HG03442 (cell line): ENCODE measurements around the gene SMURF2.
"Not testable (repeated sequence)": the region's sequence is repeated elsewhere in the genome, so short reads cannot be mapped to it uniquely, and the experiment has no call there.

Experiments
- ATAC-seq: cut with Tn5 transposase; IDR thresholded peaks from one replicate; pipeline ENCODE4 v1.9.1; 2021; ENCODE audit warnings: mild to moderate bottlenecking, moderate library complexity; ENCODE audit not compliant: unreplicated experiment

Gene SMURF2

GRCh38 chr17:64599187-64599676 lies 62.9 kb downstream of the SMURF2 start:
- no peak for ATAC-seq

- no peak for ATAC-seq
These were observed 63.4 kb downstream of the SMURF2 start for GRCh38 chr17:64598672-64599071.

GRCh38 chr17:64596988-64597387 lies 65.1 kb downstream of the SMURF2 start:
- ATAC-seq = no peak

GRCh38 chr17:64596439-64596838 lies 65.7 kb downstream of the SMURF2 start:
- ATAC-seq = no peak

GRCh38 chr17:64591944-64592343 lies 70.2 kb downstream of the SMURF2 start:
- no peak for ATAC-seq

DNA sequence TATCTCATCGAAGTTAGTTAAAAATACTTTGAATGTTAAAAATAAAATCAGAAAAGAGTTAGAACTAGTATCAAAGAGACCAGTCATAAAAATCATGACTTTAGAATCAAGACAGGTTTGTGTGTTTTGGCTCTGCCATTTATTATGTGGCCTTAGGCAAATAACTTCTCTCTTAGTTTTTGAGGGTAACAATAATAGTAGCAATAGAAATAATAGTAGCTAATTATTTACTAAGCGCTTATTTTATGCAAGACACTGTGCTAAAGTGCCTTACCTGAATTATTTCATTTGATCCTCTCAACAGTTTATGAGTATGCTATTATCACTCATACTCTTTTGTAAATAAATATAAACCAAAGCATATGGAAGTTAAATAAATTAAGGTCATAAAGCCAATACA lies 77.0 kb downstream of the SMURF2 start:
- no peak for ATAC-seq

DNA sequence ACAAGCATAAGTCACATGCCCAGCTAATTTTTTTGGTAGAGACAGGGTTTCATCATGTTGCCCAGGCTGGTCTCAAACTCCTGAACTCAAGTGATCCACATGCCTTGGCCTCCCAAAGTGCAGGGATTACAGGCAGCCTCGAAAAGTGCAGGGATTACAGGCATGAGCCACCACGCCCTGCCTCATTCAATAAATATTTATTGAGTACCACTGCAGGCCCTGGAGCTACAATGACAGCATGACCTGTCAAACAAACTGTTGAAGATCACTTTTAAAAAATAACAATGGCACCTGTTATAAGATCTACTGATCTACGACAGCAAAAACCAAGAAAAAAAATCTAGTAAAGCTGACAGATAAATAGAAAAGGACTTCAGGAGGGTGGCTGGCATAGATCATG lies 79.1 kb downstream of the SMURF2 start:
- ATAC-seq = no peak

GRCh38 chr17:64580384-64581315 lies 81.5 kb downstream of the SMURF2 start:
- ATAC-seq = no peak

DNA sequence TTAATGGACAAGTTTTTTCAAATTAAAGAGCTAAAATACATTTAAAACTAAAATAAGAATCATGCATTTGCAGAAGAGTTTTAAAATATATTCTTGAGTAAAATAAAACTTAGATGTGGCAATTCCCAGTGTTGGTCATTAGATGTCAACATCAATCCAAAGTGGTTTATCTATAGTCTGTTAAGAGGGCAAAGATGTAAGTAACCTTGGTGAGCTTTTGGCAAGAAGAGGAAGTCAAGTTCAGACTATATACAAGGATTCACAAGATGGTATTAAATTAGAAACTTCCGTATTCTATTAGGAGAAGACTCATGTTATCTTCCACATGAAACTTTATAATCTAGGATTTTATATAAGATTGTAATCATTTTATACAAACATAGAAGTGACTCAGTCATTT lies 82.2 kb downstream of the SMURF2 start:
- no peak for ATAC-seq

DNA sequence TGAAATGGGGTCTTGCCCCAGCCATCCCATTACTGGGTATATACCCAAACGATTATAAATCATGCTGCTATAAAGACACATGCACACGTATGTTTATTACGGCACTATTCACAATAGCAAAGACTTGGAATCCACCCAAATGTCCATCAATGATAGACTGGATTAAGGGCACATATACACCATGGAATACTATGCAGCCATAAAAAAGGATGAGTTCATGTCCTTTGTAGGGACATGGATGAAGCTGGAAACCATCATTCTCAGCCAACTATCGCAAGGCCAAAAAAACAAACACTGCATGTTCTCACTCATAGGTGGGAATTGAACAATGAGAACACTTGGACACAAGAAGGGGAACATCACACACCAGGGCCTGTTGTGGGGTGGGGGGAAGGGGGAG lies 85.1 kb downstream of the SMURF2 start:
- not testable (repeated sequence) for ATAC-seq

DNA sequence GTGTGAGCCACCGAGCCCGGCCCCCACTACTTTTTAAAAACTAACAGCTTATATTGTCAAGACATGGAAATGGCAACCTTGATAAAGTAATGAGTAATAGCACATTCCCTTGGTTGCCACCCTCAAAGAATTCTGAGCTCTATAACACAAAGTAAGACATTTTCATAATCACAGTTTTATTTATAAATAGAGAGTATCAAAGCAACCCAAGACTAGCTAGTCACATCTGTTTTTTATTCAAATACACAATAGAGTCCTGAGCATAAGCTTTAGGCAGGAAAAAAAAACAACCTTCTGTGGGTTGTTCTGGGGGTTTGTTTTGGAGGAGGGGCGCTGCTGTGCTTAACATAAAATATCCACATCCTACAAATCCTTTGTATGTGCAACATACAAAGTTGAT lies 86.7 kb downstream of the SMURF2 start:
- ATAC-seq = no peak

GRCh38 chr17:64574646-64575045 lies 87.5 kb downstream of the SMURF2 start:
- ATAC-seq = no peak

DNA sequence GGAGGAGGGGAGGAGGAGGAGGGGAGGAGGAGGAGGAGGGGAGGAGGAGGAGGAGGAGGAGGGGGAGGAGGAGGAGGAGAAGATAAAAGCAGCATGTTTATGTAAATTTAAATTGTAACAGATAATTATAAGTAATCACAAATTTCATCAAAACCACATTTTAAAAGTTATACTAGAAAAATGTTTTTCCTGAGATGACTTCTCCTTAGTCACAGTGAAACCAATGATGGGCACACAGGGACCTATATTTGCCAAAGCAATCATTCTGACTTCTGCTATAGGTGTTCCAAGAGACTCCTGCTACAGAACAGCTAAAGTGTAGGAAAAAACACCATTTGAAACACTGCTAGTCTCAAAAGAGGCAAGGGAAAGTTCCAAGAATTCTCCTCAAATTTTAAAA lies 88.9 kb downstream of the SMURF2 start:
- ATAC-seq = no peak

DNA sequence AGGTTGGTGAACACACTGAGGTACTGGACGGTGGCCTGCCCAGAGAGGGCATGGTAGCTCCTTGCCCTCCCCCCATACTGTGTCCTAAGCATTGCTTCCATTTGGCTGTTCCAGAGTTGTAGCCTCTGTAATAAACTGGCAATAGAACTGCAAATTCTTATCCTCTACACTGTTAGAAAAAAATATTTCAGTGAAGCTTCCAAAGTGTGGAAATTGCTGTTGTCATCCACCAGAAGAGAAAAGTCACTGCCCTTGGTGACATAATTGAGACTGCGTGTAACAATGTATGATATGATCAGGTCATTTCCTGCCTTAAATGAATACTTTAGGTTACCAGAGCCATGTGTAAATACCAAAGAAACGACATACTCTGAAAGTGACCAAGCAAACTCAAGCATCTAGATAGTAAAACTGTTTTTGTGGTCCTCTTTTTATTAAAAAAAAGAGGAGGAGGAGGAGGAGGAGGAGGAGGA lies 89.4 kb downstream of the SMURF2 start:
- no peak for ATAC-seq

- ATAC-seq = no peak
These were observed 90.4 kb downstream of the SMURF2 start for GRCh38 chr17:64571746-64572145.

DNA sequence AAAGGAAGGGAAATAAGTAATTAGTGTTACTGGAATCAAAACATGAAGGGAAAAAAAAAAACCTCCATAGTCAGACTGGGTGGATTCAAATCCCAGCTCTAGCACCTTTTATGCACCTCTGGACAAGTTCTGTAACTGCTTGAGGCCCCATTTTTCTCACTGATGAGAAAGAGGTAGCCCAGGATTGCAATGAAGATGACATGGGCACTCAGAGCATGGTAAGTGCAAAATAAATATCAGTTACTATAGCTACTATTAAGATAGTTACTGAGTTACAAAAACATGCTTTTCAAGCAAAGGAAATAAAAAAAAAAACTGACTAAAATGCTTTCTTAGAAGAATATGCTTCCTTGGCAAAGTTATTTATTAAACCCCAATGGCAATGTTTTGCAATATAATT lies 96.5 kb downstream of the SMURF2 start:
- no peak for ATAC-seq

GRCh38 chr17:64564098-64564497 lies 98.0 kb downstream of the SMURF2 start:
- no peak for ATAC-seq

GRCh38 chr17:64555281-64555680 lies 106.8 kb downstream of the SMURF2 start:
- no peak for ATAC-seq

GRCh38 chr17:64554028-64554637 lies 108.0 kb downstream of the SMURF2 start:
- no peak for ATAC-seq

GRCh38 chr17:64551461-64551860 lies 110.6 kb downstream of the SMURF2 start:
- ATAC-seq = no peak

- no peak for ATAC-seq
These were observed 114.8 kb downstream of the SMURF2 start for GRCh38 chr17:64547319-64547718.

DNA sequence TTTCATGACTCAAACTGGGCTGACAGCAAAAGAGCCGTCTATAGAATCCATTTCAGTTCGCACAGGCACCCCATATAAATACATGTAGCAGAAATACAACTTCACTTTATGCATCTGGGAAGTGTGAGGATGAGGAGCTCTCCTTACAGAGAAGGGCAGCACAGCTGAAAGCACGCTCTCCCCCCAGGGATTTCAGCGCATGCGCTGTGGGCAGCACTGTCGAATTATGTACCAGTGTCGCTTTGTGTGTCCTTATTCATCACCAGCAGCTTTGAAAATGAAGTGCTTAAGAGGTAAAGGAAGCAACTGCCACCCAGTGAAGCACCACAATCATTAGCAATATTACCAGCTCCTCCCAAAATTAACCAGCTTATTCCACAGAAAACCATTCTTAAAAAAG lies 115.4 kb downstream of the SMURF2 start:
- ATAC-seq = no peak
